Calu3 (cell line): Measurements from ENCODE around the gene RBM25. TPM values are rescaled to one million over a fixed set of nuclear protein-coding genes. Genes with fewer than 3 reads are reported as not detected.
"Not testable (repeated sequence)": the region's sequence is repeated elsewhere in the genome, so short reads cannot be mapped to it uniquely, and the experiment has no call there.

Source experiments
- Bru-seq: library from RNA; stranded (reverse); fragments of 400-500 nt; gene quantifications from one replicate; lab custom pipeline; 2021; lab: Mats Ljungman, UMichigan
- BruChase-seq, 2 experiments: library from RNA; stranded (reverse); fragments of 400-500 nt; gene quantifications; one replicate each; lab custom pipeline; 2021; lab: Mats Ljungman, UMichigan
- BruUV-seq: library from RNA; stranded (reverse); fragments of 400-500 nt; replicated peaks from 2 replicates; lab custom pipeline; 2021; lab: Mats Ljungman, UMichigan
- CTCF ChIA-PET: fragments of 300-600 bp; sonication (Branson Sonifier 250); formaldehyde crosslinking; loops from one replicate; lab custom pipeline; 2022; ENCODE audit warnings: antibody characterized with exemption; lab: Charles Lee
- DNase-seq: peaks from one replicate; pipeline ENCODE4 v3.0.0; 2022
- H3K27ac Mint-ChIP-seq: one replicate; pipeline ENCODE4 v1.8.0; 2022; ENCODE audit warnings: mixed read lengths; ENCODE audit not compliant: unreplicated experiment
- H3K27me3 Mint-ChIP-seq: one replicate; pipeline ENCODE4 v1.8.0; 2022; ENCODE audit warnings: mixed read lengths; ENCODE audit not compliant: unreplicated experiment
- H3K36me3 Mint-ChIP-seq: one replicate; pipeline ENCODE4 v1.8.0; 2022; ENCODE audit warnings: mild to moderate bottlenecking, moderate library complexity, mixed read lengths; ENCODE audit not compliant: insufficient read depth, unreplicated experiment
- H3K4me1 Mint-ChIP-seq: one replicate; pipeline ENCODE4 v1.8.0; 2022; ENCODE audit warnings: mild to moderate bottlenecking, low read depth, mixed read lengths; ENCODE audit not compliant: unreplicated experiment
- H3K4me3 Mint-ChIP-seq: one replicate; pipeline ENCODE4 v1.8.0; 2022; ENCODE audit warnings: mild to moderate bottlenecking, low read depth, moderate library complexity, mixed read lengths; ENCODE audit not compliant: unreplicated experiment
- H3K9me3 Mint-ChIP-seq: one replicate; pipeline ENCODE4 v1.8.0; 2022; ENCODE audit warnings: low read depth, mixed read lengths; ENCODE audit not compliant: unreplicated experiment
- intact Hi-C: fragments of 100-400 bp; cut with micrococcal nuclease; formaldehyde crosslinking; loops from one replicate; pipeline ENCODE4 v1.10.0; 2022; ENCODE audit not compliant: unreplicated experiment
- long read RNA-seq: library from polyadenylated mRNA; stranded (forward); transcript quantifications from one replicate; pipeline ENCODE4 v2.0.0, GENCODE V29; 2022
- total RNA-seq: library from RNA; stranded (reverse); gene quantifications from 2 replicates; pipeline ENCODE4 v1.2.3, GENCODE V29; 2022
- TF ChIP-seq, protein P1 (sequence below): fragments of 200-600 bp; IDR thresholded peaks from one replicate; pipeline ENCODE4 v1.8.0; 2022; ENCODE audit warnings: antibody characterized with exemption; ENCODE audit not compliant: unreplicated experiment

Gene RBM25
- total RNA-seq, result 87.5 and 94.2 TPM in 2 replicates
- percentile 95 among the genes with signal in this experiment for Bru-seq, nascent RNA
- BruChase-seq, experiment 1, labeled RNA remaining after a 6-hour chase, result percentile 94 among the genes with signal in this experiment
- BruChase-seq, experiment 2, labeled RNA remaining after a 2-hour chase, result percentile 93 among the genes with signal in this experiment
- long read RNA-seq, full-length matches to known transcripts, result 12 of 31 reads
- long read RNA-seq, partial matches to known transcripts, result 8 of 31 reads
- long read RNA-seq, other reads (novel, unspliced or antisense), result 11 of 31 reads

DNA sequence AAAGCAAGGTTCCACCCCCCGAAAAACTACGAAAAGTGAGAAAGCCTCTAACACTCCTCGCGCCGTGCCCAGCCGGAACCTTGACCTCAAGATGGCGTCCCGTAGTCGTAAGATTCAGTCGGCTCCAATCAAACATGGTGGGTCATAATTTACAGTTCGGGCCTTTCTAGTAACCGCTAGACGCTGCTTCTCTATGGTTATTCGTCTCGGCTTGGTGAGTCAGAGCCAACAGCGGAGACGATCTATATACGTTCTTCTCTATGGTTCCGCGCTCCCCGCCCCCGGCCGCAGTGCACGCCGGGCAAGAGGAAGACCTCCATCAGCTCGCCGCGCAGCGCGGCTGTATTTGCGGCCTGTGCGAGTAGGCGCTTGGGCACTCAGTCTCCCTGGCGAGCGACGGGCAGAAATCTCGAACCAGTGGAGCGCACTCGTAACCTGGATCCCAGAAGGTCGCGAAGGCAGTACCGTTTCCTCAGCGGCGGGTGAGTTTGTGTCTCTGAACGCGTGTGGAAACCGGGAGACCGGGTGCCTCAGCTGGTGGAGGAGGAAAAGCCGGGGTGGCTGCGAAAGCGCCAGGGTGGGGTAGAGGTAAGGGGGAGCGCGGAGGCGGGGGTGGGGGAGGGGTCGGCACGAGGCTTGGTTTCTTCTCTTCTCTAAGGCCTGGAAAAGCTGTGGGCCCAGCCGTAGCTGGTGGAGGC is at the start of gene RBM25:
RBM25 (plus strand) TSS at position 311 of the 698 bp plus-strand sequence. CDS start 13,108 bp downstream, outside the sequence.
- TF ChIP-seq, protein P1, sequence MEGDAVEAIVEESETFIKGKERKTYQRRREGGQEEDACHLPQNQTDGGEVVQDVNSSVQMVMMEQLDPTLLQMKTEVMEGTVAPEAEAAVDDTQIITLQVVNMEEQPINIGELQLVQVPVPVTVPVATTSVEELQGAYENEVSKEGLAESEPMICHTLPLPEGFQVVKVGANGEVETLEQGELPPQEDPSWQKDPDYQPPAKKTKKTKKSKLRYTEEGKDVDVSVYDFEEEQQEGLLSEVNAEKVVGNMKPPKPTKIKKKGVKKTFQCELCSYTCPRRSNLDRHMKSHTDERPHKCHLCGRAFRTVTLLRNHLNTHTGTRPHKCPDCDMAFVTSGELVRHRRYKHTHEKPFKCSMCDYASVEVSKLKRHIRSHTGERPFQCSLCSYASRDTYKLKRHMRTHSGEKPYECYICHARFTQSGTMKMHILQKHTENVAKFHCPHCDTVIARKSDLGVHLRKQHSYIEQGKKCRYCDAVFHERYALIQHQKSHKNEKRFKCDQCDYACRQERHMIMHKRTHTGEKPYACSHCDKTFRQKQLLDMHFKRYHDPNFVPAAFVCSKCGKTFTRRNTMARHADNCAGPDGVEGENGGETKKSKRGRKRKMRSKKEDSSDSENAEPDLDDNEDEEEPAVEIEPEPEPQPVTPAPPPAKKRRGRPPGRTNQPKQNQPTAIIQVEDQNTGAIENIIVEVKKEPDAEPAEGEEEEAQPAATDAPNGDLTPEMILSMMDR, result no peak
- Mint-ChIP-seq H3K27me3 (no peaks in the 10 kb centered on the region), H3K4me1 (no peaks in the 10 kb centered on the region), H3K27ac (no peak within 1 kb of the TSS), H3K9me3 (no peaks in the 10 kb centered on the region), H3K36me3 (peaks cover 11% of the 10 kb centered on the region), H3K4me3 (no peak within 1 kb of the TSS)
- intact Hi-C loops, result no loop called here
- BruUV-seq, result no TSS peak
- DNase-seq, result peak; percentile 95
- CTCF ChIA-PET, result interaction anchor here (0.6 to 2.3 kb wide), 7 partner anchors 8 to 918 kb away, joined by 3 to 15 read pairs (median 4); partner anchors contain the start of genes PSEN1 and ZFYVE1

DNA sequence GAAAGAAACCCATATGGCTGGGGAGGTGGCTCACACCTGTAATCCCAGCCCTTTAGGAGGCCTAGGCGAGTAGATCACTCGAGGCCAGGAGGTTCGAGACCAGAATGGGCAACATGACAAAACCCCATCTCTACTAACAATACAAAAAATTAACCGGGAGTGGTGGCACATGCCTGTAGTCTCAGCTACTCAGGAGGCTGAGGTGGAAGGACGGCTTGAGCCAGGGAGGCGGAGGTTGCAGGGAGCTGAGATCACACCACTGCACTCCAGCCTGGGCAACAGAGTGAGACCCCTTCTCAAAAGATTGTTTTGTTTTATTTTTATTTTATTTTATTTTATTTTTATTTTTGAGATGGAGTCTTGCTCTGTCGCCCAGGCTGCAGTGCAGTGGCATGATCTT is 47.1 kb upstream of the RBM25 start:
- H3K36me3 Mint-ChIP-seq, H3K4me1 Mint-ChIP-seq, H3K4me3 Mint-ChIP-seq, H3K9me3 Mint-ChIP-seq, DNase-seq, BruUV-seq, H3K27me3 Mint-ChIP-seq, intact Hi-C loops, CTCF ChIA-PET, H3K27ac Mint-ChIP-seq: not testable (repeated sequence)

DNA sequence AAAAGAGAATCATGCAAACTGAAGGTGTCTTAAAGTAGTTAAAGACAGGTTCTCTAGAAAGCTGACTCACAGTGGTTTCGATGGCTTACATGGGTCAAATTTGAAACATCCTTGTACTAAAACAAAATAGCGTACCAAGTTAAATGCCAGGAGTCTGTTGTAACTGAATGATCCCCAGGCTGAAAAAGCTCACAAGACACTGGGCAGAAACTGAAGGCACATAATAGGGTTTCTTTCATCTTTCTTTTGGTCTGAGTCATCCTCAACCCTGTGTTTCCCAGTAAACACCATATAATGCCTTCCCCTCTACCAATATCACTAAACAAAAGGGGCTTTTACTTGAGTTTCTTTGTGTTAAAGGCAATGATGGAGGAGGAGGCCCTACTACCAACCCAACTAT is 44.2 kb upstream of the RBM25 start:
- Mint-ChIP-seq H3K9me3 (no peaks in the 10 kb centered on the region), H3K27ac (no peak overlapping the region), H3K4me1 (peaks cover 8% of the 10 kb centered on the region), H3K27me3 (no peaks in the 10 kb centered on the region), H3K4me3 (no peak overlapping the region), H3K36me3 (peaks cover 4% of the 10 kb centered on the region)
- intact Hi-C loops, result no loop called here
- CTCF ChIA-PET, result no interaction called here
- TF ChIP-seq, protein P1, result no peak
- no TSS peak for BruUV-seq
- DNase-seq, result no peak

DNA sequence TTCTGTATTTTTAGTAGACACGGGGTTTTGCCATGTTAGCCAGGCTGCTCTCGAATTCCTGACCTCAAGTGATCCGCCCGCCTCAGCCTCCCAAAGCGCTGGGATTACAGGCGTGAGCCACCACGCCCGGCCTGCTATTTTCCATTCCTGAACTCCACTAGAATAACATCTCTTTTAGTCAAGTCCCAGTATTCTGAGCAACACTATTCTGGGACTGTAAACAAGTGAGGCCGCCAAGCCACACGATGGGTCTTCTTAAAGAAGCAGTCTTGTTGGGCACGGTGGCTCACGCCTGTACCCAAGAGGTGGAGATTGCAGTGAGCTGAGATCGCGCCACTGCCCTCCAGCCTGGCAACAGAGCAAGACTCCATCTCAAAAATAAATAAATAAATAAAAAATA is 42.8 kb upstream of the RBM25 start:
- H3K27ac Mint-ChIP-seq, H3K9me3 Mint-ChIP-seq, H3K27me3 Mint-ChIP-seq, intact Hi-C loops, CTCF ChIA-PET, H3K4me1 Mint-ChIP-seq, H3K4me3 Mint-ChIP-seq, BruUV-seq, DNase-seq, H3K36me3 Mint-ChIP-seq: not testable (repeated sequence)

DNA sequence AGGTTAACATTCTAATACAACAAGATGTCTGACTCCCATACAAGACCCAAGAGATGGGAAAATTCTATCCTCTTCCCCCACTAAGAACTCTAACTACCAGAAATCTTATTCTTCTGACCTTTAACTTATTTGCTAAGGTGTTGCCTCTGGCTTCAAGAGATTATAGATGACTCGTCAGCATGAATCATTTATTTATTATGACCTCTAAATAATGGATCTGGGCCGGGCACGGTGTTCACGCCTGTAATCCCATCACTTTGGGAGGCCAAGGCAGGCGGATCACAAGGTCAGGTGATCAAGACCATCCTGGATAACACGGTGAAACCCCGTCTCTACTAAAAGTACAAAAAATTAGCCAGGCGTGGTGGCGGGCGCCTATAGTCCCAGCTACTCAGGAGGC is 42.3 kb upstream of the RBM25 start:
- H3K27me3 Mint-ChIP-seq, H3K36me3 Mint-ChIP-seq, DNase-seq, H3K4me1 Mint-ChIP-seq, H3K4me3 Mint-ChIP-seq, CTCF ChIA-PET, intact Hi-C loops, H3K9me3 Mint-ChIP-seq, H3K27ac Mint-ChIP-seq, BruUV-seq: not testable (repeated sequence)
